AML-193 (cell line): ENCODE measurements around the gene AXL.

Experiments used
- DNase-seq, 2 experiments: peaks; one replicate each; lab custom pipeline; 2025; lab: John Stamatoyannopoulos, UW

AXL gene

DNA sequence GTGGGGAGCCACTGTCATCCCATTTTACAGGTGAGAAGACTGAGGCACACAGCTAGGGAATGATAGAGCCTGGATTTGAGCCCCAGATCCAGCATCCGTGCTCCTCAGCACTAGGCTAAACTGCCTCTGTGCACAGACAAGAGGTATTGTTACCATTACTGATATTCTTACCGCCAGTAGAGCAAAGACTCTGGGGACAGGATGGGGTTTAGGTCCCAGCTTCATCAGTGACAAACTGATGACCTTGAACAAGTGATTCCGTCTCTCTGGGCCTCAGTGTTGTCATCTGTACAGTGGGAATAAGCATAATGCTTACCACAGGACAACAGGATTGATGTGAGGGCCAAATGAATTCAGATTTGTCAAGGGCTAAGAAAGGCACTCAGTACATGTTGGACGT is 16.5 kb downstream of the AXL start:
- no peak for DNase-seq

DNA sequence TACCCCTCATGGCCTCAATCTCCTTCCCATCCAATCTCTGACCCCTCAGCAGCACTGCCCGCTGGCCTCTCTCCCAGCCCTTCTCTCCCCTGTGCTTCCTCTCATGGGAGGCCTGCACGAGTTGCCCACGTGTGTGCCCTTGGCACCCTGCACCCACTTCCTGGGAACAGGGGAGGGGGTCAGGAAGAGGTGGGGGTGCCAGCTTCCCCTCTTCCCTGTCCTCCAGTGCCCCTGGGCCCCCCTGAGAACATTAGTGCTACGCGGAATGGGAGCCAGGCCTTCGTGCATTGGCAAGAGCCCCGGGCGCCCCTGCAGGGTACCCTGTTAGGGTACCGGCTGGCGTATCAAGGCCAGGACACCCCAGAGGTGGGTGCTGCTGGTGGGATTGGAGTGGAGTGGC is 19.2 kb downstream of the AXL start:
- no peak for DNase-seq

- no peak for DNase-seq
These were observed 20.3 kb downstream of the AXL start for GRCh38 chr19:41239363-41239762.

DNA sequence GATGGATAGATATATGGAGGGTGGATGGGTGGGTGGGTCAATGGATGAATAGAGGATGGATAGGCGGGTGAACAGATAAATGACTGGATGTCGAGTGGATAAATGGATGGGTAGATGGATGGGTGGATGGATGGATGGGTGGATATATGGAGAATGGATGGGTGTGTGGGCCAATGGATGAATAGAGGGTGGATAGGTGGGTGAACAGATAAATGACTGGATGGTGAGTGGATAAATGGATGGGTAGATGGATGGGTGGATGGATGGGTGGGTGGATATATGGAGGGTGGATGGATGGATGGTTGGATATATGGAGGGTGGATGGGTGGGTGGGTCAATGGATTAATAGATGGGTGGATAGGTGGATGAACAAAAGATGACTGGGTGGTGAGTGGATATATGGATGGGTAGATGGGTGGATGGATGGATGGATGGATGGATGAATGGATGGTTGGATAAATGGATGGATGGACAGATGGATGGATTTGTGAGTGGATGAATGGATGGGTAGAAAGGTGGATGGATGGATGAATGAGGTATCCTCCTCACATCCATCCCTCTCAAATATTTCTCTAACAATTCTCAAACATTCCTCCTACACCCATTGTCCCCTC is 21.0 kb downstream of the AXL start:
- DNase-seq: no peak

DNA sequence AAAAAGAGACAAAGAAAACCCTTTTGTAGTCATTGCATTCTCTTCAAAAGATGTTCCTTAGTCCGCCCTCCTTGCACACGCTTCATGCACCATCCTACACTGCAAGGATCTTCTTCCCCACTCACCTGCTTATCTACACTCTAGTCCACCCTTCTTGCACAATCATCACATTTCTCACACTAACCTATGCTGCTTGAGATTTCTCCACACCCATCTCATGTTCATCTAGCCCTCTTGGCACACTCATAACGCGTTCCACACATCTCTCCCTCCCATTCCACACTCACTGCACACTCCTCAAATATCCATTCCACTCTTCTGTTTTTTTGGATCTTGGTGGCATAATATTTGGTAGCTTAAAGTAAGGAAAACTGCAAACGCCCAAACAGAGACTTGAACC is 22.8 kb downstream of the AXL start:
- no peak for DNase-seq

GRCh38 chr19:41244117-41244516 is 25.1 kb downstream of the AXL start:
- no peak for DNase-seq

DNA sequence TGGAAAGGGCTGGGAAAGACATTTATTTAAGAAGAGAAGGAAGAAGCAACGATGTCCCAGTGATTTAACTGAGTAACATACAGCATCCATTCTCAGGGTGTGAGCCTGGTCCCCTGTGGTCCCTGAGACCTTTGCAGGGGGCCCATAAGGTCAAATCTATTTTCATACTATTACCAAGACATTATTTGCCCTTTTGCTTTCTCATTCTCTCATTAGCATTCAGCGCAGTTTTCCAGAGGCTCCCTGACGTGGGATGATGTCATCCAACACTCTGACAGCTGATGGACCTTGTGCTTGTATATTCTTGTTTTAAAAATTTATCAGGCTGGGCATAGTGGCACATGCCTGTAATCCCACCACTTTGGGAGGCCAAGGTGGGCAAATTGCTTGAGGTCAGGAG is 26.8 kb downstream of the AXL start:
- DNase-seq: no peak

GRCh38 chr19:41248895-41249294 is 29.9 kb downstream of the AXL start:
- no peak for DNase-seq

- DNase-seq: no peak
These were observed 30.8 kb downstream of the AXL start for GRCh38 chr19:41249707-41250423.

GRCh38 chr19:41253660-41254059 is 34.6 kb downstream of the AXL start:
- no peak for DNase-seq

GRCh38 chr19:41255171-41255570 is 36.1 kb downstream of the AXL start:
- no peak for DNase-seq

GRCh38 chr19:41261474-41262190 is 42.6 kb downstream of the AXL start:
- no peak for DNase-seq

DNA sequence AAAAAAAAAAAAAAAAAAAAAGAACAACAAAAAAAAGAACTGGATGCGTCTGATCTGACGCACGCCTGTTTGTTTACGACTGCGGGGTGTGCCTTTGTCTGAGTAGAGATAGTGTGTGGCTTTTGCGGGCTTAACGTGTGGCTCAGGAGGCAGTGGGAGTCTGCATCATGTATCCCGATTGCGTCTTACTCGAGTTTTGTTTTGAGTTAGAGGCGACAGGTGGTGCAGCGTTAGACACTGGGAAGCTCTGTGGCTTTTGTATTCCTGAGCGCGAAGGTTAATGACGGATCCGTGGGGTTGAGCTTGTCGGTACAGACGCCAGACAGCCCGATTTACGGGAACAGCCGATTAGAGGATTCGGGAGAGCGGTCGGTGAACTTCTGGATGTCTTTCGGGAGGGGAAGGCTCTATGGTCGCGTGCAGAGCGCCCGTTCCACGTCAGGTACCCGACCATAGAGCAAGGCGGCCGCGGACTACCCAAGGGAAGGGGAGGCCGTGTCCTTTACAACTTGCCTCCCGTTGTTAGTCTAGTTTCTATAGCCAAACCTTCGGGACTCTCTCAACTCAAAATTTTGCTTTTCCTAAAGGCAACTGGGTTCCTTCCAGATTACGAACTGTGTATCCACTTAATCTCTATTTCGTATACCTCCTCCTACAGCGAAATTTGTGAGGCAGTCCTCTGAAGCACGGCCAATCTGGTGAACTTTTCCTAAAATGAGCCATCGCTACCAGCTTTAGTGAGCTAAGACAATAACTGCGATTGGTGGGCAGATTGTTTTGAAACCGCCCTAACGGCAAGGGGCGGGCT is 44.2 kb downstream of the AXL start:
- peak; percentile 68 to 71 for DNase-seq

DNA sequence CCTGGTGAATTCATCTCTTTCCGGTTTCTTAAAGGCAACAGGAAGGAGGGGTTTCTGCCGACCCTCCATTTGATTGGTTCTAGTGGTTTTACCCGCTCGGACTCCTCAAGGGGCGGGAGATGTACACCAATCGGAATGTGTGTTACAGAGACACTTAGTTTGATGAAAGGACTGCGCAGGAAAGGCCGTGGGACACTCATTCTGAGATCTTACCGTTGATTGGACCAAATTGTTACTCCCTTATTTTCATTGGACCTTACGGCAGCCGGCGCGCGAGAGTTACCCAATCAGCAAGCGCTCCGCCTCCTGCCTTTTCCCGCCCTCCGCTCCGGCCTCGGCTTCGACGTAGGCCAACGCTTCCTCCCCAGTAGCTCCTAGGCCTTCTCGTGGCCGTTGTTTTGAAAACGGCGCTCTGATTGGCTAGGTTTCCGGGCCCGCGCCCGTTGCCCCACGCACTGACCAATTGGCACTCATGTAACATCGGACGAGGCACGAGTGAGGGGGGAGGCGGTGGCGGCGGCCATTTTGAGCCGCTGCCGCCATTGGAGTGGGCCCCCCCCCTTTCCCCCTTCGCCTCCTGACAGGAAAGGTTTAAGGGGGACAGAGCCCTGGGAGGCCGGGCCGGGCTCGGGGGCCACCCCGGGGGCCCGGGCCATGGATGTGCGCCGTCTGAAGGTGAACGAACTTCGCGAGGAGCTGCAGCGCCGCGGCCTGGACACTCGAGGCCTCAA is 45.0 kb downstream of the AXL start, which contains the start of gene HNRNPUL1:
HNRNPUL1 (plus strand) TSS at position 523 of the 731 bp plus-strand sequence; CDS start at position 655, 132 bp downstream.
- peak; percentile 99 to 100 for DNase-seq

DNA sequence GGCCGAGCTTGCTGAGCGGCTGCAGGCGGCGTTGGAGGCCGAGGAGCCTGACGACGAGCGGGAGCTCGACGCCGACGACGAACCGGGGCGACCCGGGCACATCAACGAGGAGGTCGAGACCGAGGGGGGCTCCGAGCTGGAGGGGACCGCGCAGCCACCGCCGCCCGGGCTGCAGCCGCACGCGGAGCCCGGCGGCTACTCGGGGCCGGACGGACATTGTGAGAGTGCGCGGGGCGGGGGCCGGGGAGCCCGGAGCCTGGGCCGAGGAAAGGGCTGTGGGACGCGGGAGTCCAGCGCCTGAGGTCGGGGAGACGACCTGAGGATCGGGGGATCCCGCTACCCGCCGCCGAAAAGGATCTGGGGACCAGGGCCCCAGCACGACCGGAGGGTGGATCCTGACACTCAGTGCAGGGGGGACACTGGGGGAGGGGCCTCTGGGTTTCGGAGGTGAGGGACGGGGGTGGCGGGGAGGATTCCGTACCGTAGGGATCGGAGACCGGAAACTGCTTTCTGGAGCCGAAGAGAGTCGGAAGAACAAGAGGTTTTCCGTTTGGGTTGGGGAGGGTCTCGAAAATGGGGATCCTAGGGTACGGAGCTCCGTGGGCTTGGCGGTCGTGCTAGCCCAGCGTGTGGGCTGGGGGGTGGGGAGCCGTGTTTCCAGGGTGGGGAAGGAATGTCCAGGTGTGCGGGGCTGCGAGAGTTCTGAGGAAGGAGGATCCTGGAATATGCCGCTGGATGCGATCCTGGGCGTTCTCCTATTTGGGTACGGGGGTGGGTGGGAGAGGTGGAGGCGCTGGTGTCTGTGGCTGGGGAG is 45.8 kb downstream of the AXL start:
- no peak for DNase-seq

- no peak for DNase-seq
These were observed 46.6 kb downstream of the AXL start for GRCh38 chr19:41265395-41266153.

GRCh38 chr19:41269055-41269454 is 50.0 kb downstream of the AXL start:
- no peak for DNase-seq

GRCh38 chr19:41269571-41269970 is 50.5 kb downstream of the AXL start:
- DNase-seq: no peak

GRCh38 chr19:41273076-41273475 is 54.1 kb downstream of the AXL start:
- DNase-seq: no peak

- DNase-seq: no peak
These were observed 55.8 kb downstream of the AXL start for GRCh38 chr19:41274802-41275201.
